HG02943 (cell line): ENCODE measurements around the gene CPXM2.

ENCODE experiments used
- ATAC-seq: cut with Tn5 transposase; IDR thresholded peaks from one replicate; pipeline ENCODE4 v1.9.1; 2021; ENCODE audit warnings: mild to moderate bottlenecking, low read depth, moderate library complexity; ENCODE audit not compliant: unreplicated experiment

Gene CPXM2

DNA sequence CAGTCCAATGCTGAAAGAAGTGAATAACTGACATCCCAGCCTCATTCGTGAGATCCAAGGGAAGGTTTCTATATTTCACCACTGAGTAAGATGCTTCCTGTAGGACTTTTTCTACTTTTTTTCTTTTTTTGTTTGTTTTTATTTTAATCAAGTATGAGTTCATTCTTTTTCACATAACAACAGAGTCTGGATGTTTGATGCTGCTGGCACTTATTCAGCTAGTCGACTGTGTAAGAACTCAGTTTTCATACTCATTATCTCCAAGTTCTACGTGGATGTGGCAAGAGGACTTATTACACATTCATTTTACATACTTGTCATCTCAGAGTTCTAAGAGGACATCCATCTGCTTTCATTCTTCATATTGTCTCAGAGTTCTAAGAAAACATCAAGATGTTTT is 86.9 kb downstream of the CPXM2 start:
- ATAC-seq = no peak

DNA sequence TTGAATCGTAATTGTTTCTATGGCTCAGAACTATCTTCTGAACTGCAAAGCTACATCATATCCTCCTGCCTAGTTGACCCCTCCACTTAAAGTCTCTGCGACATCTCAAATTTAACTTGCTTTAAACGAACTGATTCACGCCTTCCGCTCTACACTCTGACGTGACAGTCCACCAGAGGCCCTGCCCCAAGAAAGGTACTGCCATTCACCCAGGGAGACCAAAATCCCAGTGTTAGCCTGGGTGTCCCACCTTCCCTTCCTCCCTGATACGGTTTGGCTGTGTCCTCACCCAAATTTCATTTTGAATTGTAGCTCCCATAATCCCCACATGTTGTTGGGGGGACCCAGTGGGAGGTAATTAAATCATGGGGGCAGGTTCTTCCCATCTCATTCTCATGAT is 90.8 kb downstream of the CPXM2 start:
- no peak for ATAC-seq

DNA sequence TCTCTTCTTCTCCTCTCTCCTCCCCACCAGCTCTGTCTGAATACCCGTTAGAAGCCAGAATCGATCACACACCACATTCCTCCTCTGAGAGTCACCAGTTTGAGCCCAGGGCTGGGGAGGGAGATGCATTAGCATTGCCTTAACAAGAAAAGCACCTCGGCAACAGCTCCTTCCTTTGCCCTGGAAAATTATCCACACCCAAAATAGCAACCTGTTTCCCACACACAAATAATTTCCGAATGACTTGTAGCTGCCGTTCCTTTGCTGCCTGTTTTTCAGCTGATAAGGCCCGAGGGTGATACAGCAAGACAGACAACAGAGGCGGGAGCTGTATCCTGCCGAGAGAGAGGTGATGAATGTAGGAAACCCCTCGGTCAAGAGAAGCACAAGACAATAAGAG is 91.3 kb downstream of the CPXM2 start:
- no peak for ATAC-seq

- ATAC-seq = no peak
Observed at GRCh38 chr10:123798856-123799255, 92.8 kb downstream of the CPXM2 start.

- no peak for ATAC-seq
Observed at GRCh38 chr10:123797813-123798212, 93.8 kb downstream of the CPXM2 start.

GRCh38 chr10:123796736-123797135 is 94.9 kb downstream of the CPXM2 start:
- ATAC-seq = no peak

DNA sequence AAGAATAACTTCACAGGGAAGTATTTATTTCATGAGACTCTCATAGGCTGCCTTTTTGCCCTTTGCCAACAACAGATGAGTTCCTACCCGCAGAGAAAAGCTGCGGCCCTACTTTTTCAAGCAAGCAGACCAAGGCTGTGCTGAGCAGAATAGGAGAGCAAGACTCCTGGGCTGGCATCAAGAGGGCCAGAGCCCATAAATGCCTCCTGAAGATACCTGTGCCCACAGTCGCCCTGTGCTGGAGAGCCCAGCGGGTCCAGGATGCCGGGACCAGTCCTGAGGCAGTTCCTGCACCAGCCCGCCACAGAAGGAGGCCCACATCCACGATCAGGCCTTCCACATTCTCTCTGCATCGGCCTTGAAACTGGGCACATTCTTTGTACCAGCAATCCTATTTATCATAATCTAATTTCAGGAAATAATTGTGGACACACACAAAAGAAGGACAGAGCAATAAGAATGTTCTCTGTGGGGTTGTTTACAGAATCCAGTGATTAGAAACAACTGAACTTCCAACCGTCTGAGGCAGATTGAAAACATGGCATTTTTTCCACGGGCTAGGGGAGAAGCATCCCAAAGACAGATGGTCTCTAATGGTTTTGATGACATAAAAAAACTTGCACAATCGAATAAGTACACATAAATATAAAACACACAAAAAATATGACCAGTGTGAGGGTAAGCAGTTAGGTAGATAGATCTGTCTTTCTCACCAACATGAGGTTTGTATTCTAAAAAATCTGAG is 95.6 kb downstream of the CPXM2 start:
- ATAC-seq = no peak

DNA sequence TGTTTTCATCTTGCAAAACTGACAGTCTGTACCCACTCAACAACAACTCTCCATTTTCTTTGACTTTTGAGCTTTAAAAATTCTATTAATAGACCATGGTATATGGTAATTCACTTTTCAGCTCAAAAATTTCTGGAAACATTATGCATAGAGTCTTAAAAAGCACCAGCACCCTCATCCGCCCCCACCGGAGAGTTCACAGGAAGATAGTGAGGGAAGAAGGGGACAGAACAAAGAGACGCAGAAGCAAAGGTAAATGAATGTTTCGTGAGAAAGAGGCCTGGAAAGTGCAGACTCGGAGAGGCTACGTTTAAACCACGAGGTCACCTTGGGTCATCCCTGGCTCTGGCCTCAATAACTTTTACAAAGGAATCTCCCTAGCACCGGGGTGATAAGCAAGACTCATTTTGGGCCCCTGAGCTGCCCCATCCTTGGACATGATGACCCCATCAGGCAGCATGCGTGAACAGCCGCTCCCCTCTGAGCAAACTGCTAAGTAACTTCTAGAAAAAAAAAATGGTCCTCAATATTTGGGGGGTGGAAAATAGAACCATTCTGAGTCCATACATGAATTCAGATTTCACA is 96.3 kb downstream of the CPXM2 start:
- no peak for ATAC-seq

- no peak for ATAC-seq
Observed at GRCh38 chr10:123792248-123792978, 99.2 kb downstream of the CPXM2 start.

DNA sequence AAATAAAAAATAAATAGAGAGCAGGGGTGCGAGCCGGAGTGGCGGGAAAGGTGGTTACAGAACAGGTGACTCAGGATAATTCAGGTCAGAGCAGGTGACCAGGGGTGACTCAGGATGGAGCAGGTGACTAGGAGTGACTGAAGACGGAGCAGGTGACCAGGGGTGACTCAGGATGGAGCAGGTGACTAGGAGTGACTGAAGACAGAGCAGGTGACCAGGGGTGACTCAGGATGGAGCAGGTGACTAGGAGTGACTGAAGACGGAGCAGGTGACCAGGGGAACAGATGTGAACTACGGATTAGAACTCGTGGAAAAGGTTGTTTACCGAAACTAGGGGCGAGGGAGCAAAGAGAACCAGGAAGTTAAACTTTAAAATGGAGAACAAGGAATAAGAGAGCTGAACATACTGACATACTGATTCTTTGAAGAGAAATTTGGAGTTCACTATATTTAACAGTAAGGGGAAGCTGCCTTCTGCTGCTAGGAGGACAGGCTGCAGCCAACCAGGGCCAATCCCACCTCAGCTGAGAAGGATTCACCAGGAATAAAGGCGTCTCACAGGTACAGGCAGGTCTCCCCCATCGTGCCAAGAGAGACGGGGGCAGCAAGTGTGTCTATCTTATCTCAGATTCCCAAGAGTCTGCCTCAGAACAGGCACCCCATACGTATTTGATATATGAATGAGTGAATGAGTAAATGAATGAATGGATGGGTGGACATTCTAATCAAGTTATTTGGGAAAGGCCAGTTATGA is 101.3 kb downstream of the CPXM2 start:
- ATAC-seq = no peak

DNA sequence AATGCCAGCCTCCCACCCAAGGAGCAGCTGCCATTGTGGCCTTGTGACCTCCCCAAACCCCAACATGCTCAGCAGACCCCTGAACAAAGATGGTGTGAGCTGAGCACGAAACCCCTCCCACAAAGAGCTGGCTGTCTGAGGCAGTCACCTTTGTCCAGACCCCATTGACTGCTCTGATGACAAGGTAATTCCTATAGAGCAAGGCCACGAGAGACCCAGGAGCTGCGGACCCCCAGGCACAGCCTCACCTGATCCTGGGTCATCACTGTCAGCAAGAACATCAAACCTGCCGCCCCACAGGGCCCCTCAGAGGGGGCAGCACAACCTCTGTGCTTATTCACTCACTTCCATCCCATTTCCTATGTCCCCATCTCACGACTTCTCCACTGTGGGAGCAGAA is 102.6 kb downstream of the CPXM2 start:
- no peak for ATAC-seq

- no peak for ATAC-seq
Observed at GRCh38 chr10:123787566-123787965, 104.0 kb downstream of the CPXM2 start.

DNA sequence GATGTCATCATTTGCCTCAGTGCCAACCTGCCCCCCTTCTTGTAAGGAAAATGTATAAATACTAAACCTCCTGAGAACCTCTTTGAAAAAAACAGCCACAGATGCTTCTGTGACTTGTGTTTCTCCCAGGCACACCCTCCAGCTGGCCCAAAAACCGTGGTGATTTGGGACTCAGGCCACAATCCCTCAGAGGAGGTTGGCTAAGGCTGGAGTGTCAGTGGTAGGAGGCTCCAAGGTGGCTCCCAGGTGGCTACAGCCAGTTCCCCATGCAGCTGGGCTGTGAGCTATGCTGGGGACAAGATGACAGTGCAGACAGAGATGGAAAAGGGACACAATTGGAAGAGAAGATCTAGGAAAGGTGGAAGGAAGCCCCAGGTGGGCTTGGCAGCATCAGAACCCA is 104.7 kb downstream of the CPXM2 start:
- ATAC-seq = no peak

GRCh38 chr10:123786306-123786705 is 105.3 kb downstream of the CPXM2 start:
- ATAC-seq = no peak

- no peak for ATAC-seq
Observed at GRCh38 chr10:123784646-123785045, 107.0 kb downstream of the CPXM2 start.

DNA sequence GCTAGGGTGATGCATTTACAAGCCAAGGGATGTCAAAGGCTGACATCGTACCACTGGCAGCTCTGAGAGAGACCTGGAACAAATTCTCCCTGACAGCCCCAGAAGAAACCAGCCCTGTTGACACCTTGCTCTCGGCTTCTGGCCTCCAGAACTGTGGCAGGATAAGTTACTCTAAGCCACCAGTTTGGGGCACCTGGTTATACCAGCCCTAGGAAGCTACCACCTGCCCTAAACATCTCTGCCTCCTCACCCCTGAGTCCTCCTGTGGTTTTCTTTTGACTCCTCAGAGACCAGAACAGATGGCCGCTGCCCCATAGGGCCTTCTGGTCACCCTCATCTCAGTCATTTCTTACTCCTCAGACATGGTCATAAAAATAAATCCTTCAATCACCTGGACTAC is 107.4 kb downstream of the CPXM2 start:
- ATAC-seq = no peak

DNA sequence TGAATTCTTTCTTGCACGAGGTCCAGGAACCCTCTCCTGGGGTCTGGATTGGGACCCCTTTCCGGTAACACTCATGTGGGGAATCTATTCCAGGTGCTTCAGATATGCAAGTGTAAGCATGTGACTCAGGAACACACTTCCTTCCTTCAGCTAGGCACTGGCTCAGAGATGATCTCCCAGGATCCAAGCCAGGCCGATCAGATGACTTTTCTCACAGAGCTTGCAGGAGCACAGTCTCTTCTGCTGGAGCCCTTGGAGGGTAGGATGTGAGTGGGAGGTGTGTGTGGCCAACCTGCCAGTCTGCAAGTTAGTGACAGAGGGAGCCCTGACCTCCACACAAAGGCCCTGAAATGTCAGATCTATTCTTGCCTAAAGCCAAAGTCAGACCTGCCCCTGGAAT is 108.3 kb downstream of the CPXM2 start:
- ATAC-seq = no peak

DNA sequence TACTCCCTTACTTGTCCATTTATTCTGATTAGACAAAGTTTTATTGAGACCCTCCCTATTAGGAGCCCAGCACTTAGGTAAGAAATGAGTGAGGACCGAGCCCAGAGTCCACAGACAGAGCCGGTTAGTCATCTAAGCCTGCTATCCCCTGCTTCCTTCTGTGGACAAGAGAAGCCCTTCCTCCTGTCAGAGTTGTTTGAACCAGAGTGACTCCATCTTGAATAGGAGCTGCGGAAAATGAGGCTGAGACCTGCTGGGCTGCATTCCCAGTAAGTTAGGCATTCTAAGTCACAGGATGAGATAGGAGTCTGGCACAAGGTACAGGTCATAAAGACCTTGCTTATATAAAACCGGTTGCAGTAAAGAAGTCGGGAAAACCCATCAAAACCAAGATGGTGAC is 109.1 kb downstream of the CPXM2 start:
- no peak for ATAC-seq

- no peak for ATAC-seq
Observed at GRCh38 chr10:123781956-123782500, 109.6 kb downstream of the CPXM2 start.

- ATAC-seq = no peak
Observed at GRCh38 chr10:123781324-123781900, 110.2 kb downstream of the CPXM2 start.
